Testis (tissue), 2 donors: ENCODE measurements around the gene GOLT1B.

ENCODE experiments used
- POLR2A ChIP-seq: fragments of 450-650 bp; IDR thresholded peaks from one replicate; pipeline ENCODE4 v1.6.1; 2017; ENCODE audit warnings: antibody characterized with exemption, mild to moderate bottlenecking, moderate library complexity
- TF ChIP-seq, protein P1 (sequence below), 3 experiments: fragments of 450-650 bp in 2 of 3; fragments of 200-600 bp in 1 of 3; sonication (generic) in 1 of 3; IDR thresholded peaks; one replicate each; pipeline ENCODE4 v1.5.1; 2016 to 2019; ENCODE audit warnings: antibody characterized with exemption in 3 of 3, mild to moderate bottlenecking in 2 of 3, moderate library complexity in 1 of 3

DNA sequence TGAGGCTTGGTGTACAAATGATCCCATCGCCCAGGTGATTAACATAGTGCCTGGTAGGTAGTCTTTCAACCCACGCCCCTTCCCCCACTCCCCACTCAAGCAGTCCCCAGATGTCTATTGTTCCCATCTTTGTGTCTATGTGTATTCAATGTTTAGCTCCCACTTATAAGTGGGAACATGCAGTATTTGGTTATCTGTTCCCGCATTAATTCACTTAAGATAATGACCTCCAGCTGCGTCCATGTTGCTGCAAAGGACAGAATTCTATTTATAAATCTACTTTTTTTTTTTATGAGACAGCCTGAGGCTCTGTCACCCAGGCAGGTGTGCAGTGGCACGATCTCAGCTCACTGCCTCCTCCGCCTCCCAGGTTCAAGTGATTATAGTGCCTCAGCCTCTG lies 40.2 kb downstream of the GOLT1B start:
- TF ChIP-seq, protein P1, sequence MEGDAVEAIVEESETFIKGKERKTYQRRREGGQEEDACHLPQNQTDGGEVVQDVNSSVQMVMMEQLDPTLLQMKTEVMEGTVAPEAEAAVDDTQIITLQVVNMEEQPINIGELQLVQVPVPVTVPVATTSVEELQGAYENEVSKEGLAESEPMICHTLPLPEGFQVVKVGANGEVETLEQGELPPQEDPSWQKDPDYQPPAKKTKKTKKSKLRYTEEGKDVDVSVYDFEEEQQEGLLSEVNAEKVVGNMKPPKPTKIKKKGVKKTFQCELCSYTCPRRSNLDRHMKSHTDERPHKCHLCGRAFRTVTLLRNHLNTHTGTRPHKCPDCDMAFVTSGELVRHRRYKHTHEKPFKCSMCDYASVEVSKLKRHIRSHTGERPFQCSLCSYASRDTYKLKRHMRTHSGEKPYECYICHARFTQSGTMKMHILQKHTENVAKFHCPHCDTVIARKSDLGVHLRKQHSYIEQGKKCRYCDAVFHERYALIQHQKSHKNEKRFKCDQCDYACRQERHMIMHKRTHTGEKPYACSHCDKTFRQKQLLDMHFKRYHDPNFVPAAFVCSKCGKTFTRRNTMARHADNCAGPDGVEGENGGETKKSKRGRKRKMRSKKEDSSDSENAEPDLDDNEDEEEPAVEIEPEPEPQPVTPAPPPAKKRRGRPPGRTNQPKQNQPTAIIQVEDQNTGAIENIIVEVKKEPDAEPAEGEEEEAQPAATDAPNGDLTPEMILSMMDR (IDR thresholded peaks at IDR 0.05): no peak
- no peak for TF ChIP-seq POLR2A
